Heart left ventricle (tissue), 16 donors: ENCODE measurements around the gene TBC1D21. TPM values are rescaled to one million over a fixed set of nuclear protein-coding genes. Genes with fewer than 3 reads are reported as not detected.
A peak's percentile ranks its signal among the peaks of the same experiment; 100 is the strongest.

ENCODE experiments used
- ATAC-seq, 4 donors: fragments of 200-7000 bp; cut with Tn5 transposase; one replicate each; pipeline ENCODE4 v1.9.1; 2020 to 2022; ENCODE audit warnings: moderate library complexity in 4 of 4, mild to moderate bottlenecking in 3 of 4, moderate number of reproducible peaks in 1 of 4
- DNase-seq, 5 donors: peaks; one replicate each; pipeline ENCODE4 v3.0.0-alpha.2; 2020
- H3K27ac ChIP-seq, 12 donors: fragments of 200-600 bp; sonication (generic) in 4 of 12; one replicate each; pipeline versions ENCODE4 v1.5.0 to v1.8.0; 2016 to 2022; ENCODE audit warnings: mild to moderate bottlenecking in 2 of 12
- H3K27me3 ChIP-seq, 9 donors: fragments of 200-600 bp; sonication (generic) in 2 of 9; one replicate each; pipeline versions ENCODE4 v1.5.1 to v1.8.0; 2016 to 2022; ENCODE audit warnings: mild to moderate bottlenecking in 3 of 9
- H3K36me3 ChIP-seq, 9 donors: fragments of 200-600 bp; sonication (generic) in 2 of 9; one replicate each; pipeline versions ENCODE4 v1.5.0 to v1.8.0; 2018 to 2022; ENCODE audit warnings: mild to moderate bottlenecking in 2 of 9
- H3K4me1 ChIP-seq, 12 donors: fragments of 200-600 bp; sonication (generic) in 4 of 12; one replicate each; pipeline versions ENCODE4 v1.5.0 to v1.8.0; 2016 to 2022; ENCODE audit warnings: mild to moderate bottlenecking in 3 of 12
- H3K4me3 ChIP-seq, 12 donors: fragments of 200-600 bp; sonication (generic) in 4 of 12; one replicate each; pipeline versions ENCODE4 v1.5.0 to v1.8.0; 2017 to 2022; ENCODE audit warnings: mild to moderate bottlenecking in 9 of 12, moderate library complexity in 4 of 12
- H3K9me3 ChIP-seq, 12 donors: fragments of 200-600 bp; sonication (generic) in 4 of 12; one replicate each; pipeline versions ENCODE4 v1.5.0 to v1.8.0; 2016 to 2022; ENCODE audit warnings: mild to moderate bottlenecking in 1 of 12
- CTCF ChIP-seq, 12 donors: fragments of 200-600 bp; sonication (generic) in 4 of 12; IDR thresholded peaks; one replicate each; pipeline versions ENCODE4 v1.5.0 to v1.8.0; 2018 to 2022; ENCODE audit warnings: antibody characterized with exemption in 12 of 12, mild to moderate bottlenecking in 5 of 12
- POLR2A ChIP-seq, 2 donors: fragments of 450-650 bp; IDR thresholded peaks; one replicate each; pipeline ENCODE4 v1.6.1; 2017; ENCODE audit warnings: antibody characterized with exemption in 2 of 2, mild to moderate bottlenecking in 2 of 2, moderate library complexity in 2 of 2
- WGBS, 4 donors: extraction: QIAGEN DNeasy Blood & Tissue Kit in 2 of 4; methylation state at CpG; one replicate each; pipeline versions ENCODE4 v1.1.5 to v1.1.7; 2013 to 2018; 5-methylcytosine and 5-hydroxymethylcytosine counted together
- intact Hi-C, 10 donors: fragments of 100-400 bp; cut with DNase I; formaldehyde crosslinking; loops; one replicate each; pipeline versions ENCODE4 v1.11.1 to v1.14.2; 2022
- polyA plus RNA-seq, 2 donors: library from polyadenylated mRNA; stranded (reverse); fragments of 200-250 nt; gene quantifications; one replicate each; pipeline ENCODE4 v1.2.3, GENCODE V29; 2013
- total RNA-seq, 9 donors: library from RNA; depleted of rRNA in 2 of 9; stranded (reverse); fragments of >200 nt in 2 of 9; fragmentation: NEBNext Ultra II Directional in 3 of 9; extraction: Animal tissue kit (Norgen Biotek cat#: 25700) in 3 of 9; gene quantifications; one replicate each; pipeline versions ENCODE4 v1.1.0 to v1.2.4, GENCODE V29; 2016 to 2023
- donor health status: ischemic (EF 13 %, LVEDD 7.1; RV severe dilation, severe dysfunction).
- donor health status: healthy with polysubstance abuse.
- donor health status: DM: no; HTN: yes; CAD: no.
- donor health status: DM: no; HTN: no; CAD: no.
- donor health status: ischemic (EF 25% LVEDD 6.9; RV normal size, moderate dysfunction).
- donor health status: ischemic (EF 25% LVEDD 5.7; RV mildly dilated, moderate dysfunction).
- donor health status: healthy.
- donor health status: DM: yes; HTN: yes; CAD: no.
- donor health status: ischemic (EF 35%, LVEDD 5.7; RV mildly dilated, moderate dysfunction).
- donor health status: nonischemic (EF 11% LVEDD 7.7; RV severe dilation, severe dysfunction).
- donor health status: DM: yes; HTN: yes; CAD: no.
- donor health status: PGD.
- donor health status: ischemic (EF 29% LVEDD 5.4; RV normal size, mild dysfunction).
- donor health status: nonischemic (EF 23%, LVEDD 6.1; RV moderate dilation, normal function).

TBC1D21 gene
- total and polyA plus RNA-seq, 11 donors: not detected

GRCh38 chr15:73851689-73852088 lies 21.7 kb upstream of the TBC1D21 start:
- DNase-seq: peak in 2 of 5 donors; percentile 45 to 48
- WGBS, 4 donors: 6 to 17% (median 13%) methylated on average over 4 of the region's 4 CpGs

GRCh38 chr15:73852507-73852906 lies 20.9 kb upstream of the TBC1D21 start:
- intact Hi-C loops: no loop called here
- ATAC-seq: no peak
- H3K4me3 ChIP-seq: no peak overlapping the region
- H3K9me3 ChIP-seq: no peaks in the 10 kb centered on the region
- 64 to 71% (median 68%) methylated on average over 5 of the region's 5 CpGs for WGBS, 4 donors
- no peaks in the 10 kb centered on the region for H3K36me3 ChIP-seq
- peaks cover 0 to 10% (median 0%) of the 10 kb centered on the region in 12 donors for H3K4me1 ChIP-seq
- no peak overlapping the region for H3K27ac ChIP-seq
- TF ChIP-seq CTCF (IDR thresholded peaks at IDR 0.05) (no peak), POLR2A (IDR thresholded peaks at IDR 0.05) (no peak)
- peaks cover 0 to 4% (median 0%) of the 10 kb centered on the region in 9 donors for H3K27me3 ChIP-seq
- DNase-seq: no peak

More at GRCh38 chr15:73851689-73852088, 21.7 kb upstream of the TBC1D21 start:
- Histone ChIP-seq H3K4me3 (no peak overlapping the region), H3K9me3 (no peaks in the 10 kb centered on the region), H3K27ac (no peak overlapping the region), H3K27me3 (no peaks in the 10 kb centered on the region), H3K36me3 (no peaks in the 10 kb centered on the region), H3K4me1 (peaks cover 0 to 10% (median 0%) of the 10 kb centered on the region in 12 donors)
- no peak for ATAC-seq
- intact Hi-C loops: no loop called here
- TF ChIP-seq CTCF (IDR thresholded peaks at IDR 0.05) (no peak), POLR2A (IDR thresholded peaks at IDR 0.05) (no peak)

- 36 to 42% (median 40%) methylated on average over 4 of the region's 4 CpGs for WGBS, 4 donors
- no peak overlapping the region for H3K27ac ChIP-seq
- TF ChIP-seq POLR2A (IDR thresholded peaks at IDR 0.05): no peak
- no peak for TF ChIP-seq CTCF (IDR thresholded peaks at IDR 0.05)
- DNase-seq (no peak), ATAC-seq (peak in 3 of 4 donors; percentile 47 to 60 (median 49))
- H3K36me3 ChIP-seq: no peaks in the 10 kb centered on the region
- intact Hi-C loops: no loop called here
- peaks cover 0 to 10% (median 0%) of the 10 kb centered on the region in 12 donors for H3K4me1 ChIP-seq
- no peak overlapping the region for H3K4me3 ChIP-seq
- H3K27me3 ChIP-seq: peaks cover 0 to 4% (median 0%) of the 10 kb centered on the region in 9 donors
- H3K9me3 ChIP-seq: no peaks in the 10 kb centered on the region
These were observed 19.1 kb upstream of the TBC1D21 start for GRCh38 chr15:73854265-73854664.

GRCh38 chr15:73856458-73857192 lies 16.7 kb upstream of the TBC1D21 start:
- WGBS, 4 donors: 50 to 62% (median 53%) methylated on average over 10 to 14 of the region's 14 CpGs
- TF ChIP-seq CTCF (IDR thresholded peaks at IDR 0.05): no peak
- TF ChIP-seq POLR2A (IDR thresholded peaks at IDR 0.05): no peak
- no peak overlapping the region for H3K27ac ChIP-seq
- peaks cover 0 to 4% (median 0%) of the 10 kb centered on the region in 9 donors for H3K27me3 ChIP-seq
- intact Hi-C loops: no loop called here
- ATAC-seq (peak; percentile 51 to 74 (median 69)), DNase-seq (peak in 3 of 5 donors; percentile 37 to 71 (median 66))
- peaks cover 0 to 10% (median 0%) of the 10 kb centered on the region in 12 donors for H3K4me1 ChIP-seq
- no peak overlapping the region for H3K4me3 ChIP-seq
- H3K9me3 ChIP-seq: no peaks in the 10 kb centered on the region
- H3K36me3 ChIP-seq: no peaks in the 10 kb centered on the region
